GM21390 (cell line): Measurements from ENCODE around the gene EIF2AK3.
"Not testable (repeated sequence)": the region's sequence is repeated elsewhere in the genome, so short reads cannot be mapped to it uniquely, and the experiment has no call there.

Source experiments
- ATAC-seq: cut with Tn5 transposase; IDR thresholded peaks from one replicate; pipeline ENCODE4 v1.9.1; 2021; ENCODE audit not compliant: unreplicated experiment

EIF2AK3 gene

GRCh38 chr2:88627055-88627855, at the start of gene EIF2AK3:
EIF2AK3 (minus strand) TSS chr2:88627464; CDS start chr2:88627274, 190 bp downstream.
- ATAC-seq: peak; percentile 86

GRCh38 chr2:88673363-88673762, 46.1 kb upstream of the EIF2AK3 start:
- no peak for ATAC-seq

- peak; percentile 56 for ATAC-seq
These were observed 44.6 kb upstream of the EIF2AK3 start for GRCh38 chr2:88671786-88672427.

GRCh38 chr2:88669482-88670214, 42.4 kb upstream of the EIF2AK3 start:
- ATAC-seq: peak; percentile 83

GRCh38 chr2:88668862-88669261, 41.6 kb upstream of the EIF2AK3 start:
- ATAC-seq: no peak

GRCh38 chr2:88667219-88667618, 40.0 kb upstream of the EIF2AK3 start:
- ATAC-seq: no peak

- no peak for ATAC-seq
These were observed 39.3 kb upstream of the EIF2AK3 start for GRCh38 chr2:88666576-88666975.

- ATAC-seq: no peak
These were observed 33.4 kb upstream of the EIF2AK3 start for GRCh38 chr2:88660622-88661021.

- no peak for ATAC-seq
These were observed 32.3 kb upstream of the EIF2AK3 start for GRCh38 chr2:88659538-88659915.

- no peak for ATAC-seq
These were observed 31.7 kb upstream of the EIF2AK3 start for GRCh38 chr2:88658881-88659537.

GRCh38 chr2:88658326-88658725, 31.1 kb upstream of the EIF2AK3 start:
- ATAC-seq: no peak

- no peak for ATAC-seq
These were observed 29.9 kb upstream of the EIF2AK3 start for GRCh38 chr2:88657131-88657530.

GRCh38 chr2:88656690-88657089, 29.4 kb upstream of the EIF2AK3 start:
- ATAC-seq: no peak

GRCh38 chr2:88654714-88655113, 27.4 kb upstream of the EIF2AK3 start:
- ATAC-seq: no peak

- no peak for ATAC-seq
These were observed 24.4 kb upstream of the EIF2AK3 start for GRCh38 chr2:88651646-88652045.

- ATAC-seq: not testable (repeated sequence)
These were observed 18.1 kb upstream of the EIF2AK3 start for GRCh38 chr2:88645291-88645882.

- no peak for ATAC-seq
These were observed 15.0 kb upstream of the EIF2AK3 start for GRCh38 chr2:88642278-88642677.

- no peak for ATAC-seq
These were observed 14.1 kb upstream of the EIF2AK3 start for GRCh38 chr2:88641330-88641729.

GRCh38 chr2:88639865-88640264, 12.6 kb upstream of the EIF2AK3 start:
- ATAC-seq: no peak

GRCh38 chr2:88638743-88639142, 11.5 kb upstream of the EIF2AK3 start:
- no peak for ATAC-seq

- ATAC-seq: no peak
These were observed 10.9 kb upstream of the EIF2AK3 start for GRCh38 chr2:88638123-88638650.
